Peyer's patch (tissue), 4 donors: ENCODE results near the gene MSH6. TPM values are rescaled to one million over a fixed set of nuclear protein-coding genes. Genes with fewer than 3 reads are reported as not detected.

Source experiments
- DNase-seq, 3 donors: peaks; one replicate each; pipeline ENCODE4 v3.0.0-alpha.2; 2017 to 2019
- H3K27ac ChIP-seq, 4 donors: fragments of 200-600 bp; sonication (generic); one replicate each; pipeline ENCODE4 v1.5.1; 2016 to 2019
- H3K27me3 ChIP-seq, 2 donors: fragments of 200-600 bp; sonication (generic); one replicate each; pipeline ENCODE4 v1.5.1; 2019
- H3K36me3 ChIP-seq, 3 donors: fragments of 200-600 bp; sonication (generic); one replicate each; pipeline ENCODE4 v1.5.1; 2016 to 2019
- H3K4me1 ChIP-seq, 4 donors: fragments of 200-600 bp; sonication (generic); one replicate each; pipeline ENCODE4 v1.5.1; 2016 to 2019
- H3K4me3 ChIP-seq, 4 donors: fragments of 200-600 bp; sonication (generic); 1 replicate in 3 of 4; 2 replicates in 1 of 4; pipeline ENCODE4 v1.5.1; 2016 to 2019; ENCODE audit warnings: mild to moderate bottlenecking in 1 of 4
- H3K9me3 ChIP-seq, 4 donors: fragments of 200-600 bp; sonication (generic); one replicate each; pipeline ENCODE4 v1.5.1; 2016 to 2019; ENCODE audit warnings: mild to moderate bottlenecking in 1 of 4
- POLR2A ChIP-seq, 2 donors: fragments of 450-650 bp; IDR thresholded peaks; one replicate each; pipeline ENCODE4 v1.5.1; 2017; ENCODE audit warnings: antibody characterized with exemption in 2 of 2, mild to moderate bottlenecking in 2 of 2, moderate library complexity in 2 of 2
- total RNA-seq, 4 donors: library from RNA; depleted of rRNA; stranded (reverse); fragments of >200 nt; gene quantifications; one replicate each; pipeline ENCODE4 v1.1.0, GENCODE V29; 2016
- TF ChIP-seq, protein P1 (sequence below), 6 experiments: fragments of 450-650 bp in 4 of 6; fragments of 200-600 bp in 2 of 6; sonication (generic) in 1 of 6; IDR thresholded peaks; one replicate each; pipeline ENCODE4 v1.5.1; 2017 to 2019; ENCODE audit warnings: antibody characterized with exemption in 6 of 6, mild to moderate bottlenecking in 3 of 6, moderate library complexity in 1 of 6

MSH6 gene
- total RNA-seq, 4 donors from 2014 or later, result 12.4 to 32.2 (median 16.2) TPM

DNA sequence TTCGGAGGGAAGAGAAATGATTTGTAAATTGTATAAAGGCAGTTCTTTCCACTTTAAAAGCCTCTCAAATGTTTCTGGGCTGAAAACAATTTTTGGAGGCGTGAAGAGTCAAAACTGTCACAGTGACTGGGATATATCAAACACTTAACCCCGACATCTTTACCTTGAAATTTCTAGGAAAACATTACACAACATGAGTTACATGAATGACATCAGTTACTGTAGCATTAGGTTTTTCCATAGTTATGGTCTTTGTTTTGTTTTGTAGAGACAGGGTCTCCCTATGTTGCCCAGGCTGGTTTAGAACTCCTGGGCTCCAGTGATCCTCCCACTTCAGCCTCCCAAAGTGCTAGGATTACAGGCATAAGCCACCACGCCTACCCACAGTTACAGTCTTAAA lies 25.7 kb downstream of the MSH6 start:
- Histone ChIP-seq H3K27me3 (no peaks in the 10 kb centered on the region), H3K36me3 (peaks cover 0 to 94% (median 0%) of the 10 kb centered on the region in 3 donors), H3K9me3 (peaks cover 0 to under 1% (median 0%) of the 10 kb centered on the region in 4 donors), H3K27ac (no peak overlapping the region), H3K4me1 (no peaks in the 10 kb centered on the region), H3K4me3 (no peak overlapping the region)
- no peak for DNase-seq
- TF ChIP-seq POLR2A (IDR thresholded peaks at IDR 0.05), result no peak

DNA sequence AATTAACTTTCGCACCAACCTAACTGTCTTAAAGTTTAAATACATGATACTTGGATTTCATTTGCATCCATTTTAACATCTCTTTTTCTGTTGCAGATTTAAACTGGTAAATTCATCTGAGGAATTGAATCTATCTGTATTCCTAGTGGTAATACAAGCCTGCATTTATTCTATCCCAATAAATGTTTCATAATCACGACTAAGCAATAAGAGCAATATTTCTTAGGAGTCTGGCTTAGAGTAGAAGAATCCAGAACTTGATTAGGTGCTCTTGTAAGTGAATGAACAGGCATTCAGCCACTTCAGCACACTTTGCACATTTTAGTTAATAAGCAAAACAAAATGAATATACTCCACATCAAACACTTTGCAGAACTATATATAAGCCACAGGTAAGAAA lies 27.0 kb downstream of the MSH6 start:
- H3K9me3 ChIP-seq, result no peaks in the 10 kb centered on the region
- H3K27ac ChIP-seq, result no peak overlapping the region
- no peaks in the 10 kb centered on the region for H3K4me1 ChIP-seq
- DNase-seq, result no peak
- H3K4me3 ChIP-seq, result no peak overlapping the region
- no peaks in the 10 kb centered on the region for H3K27me3 ChIP-seq
- no peak for TF ChIP-seq POLR2A (IDR thresholded peaks at IDR 0.05)
- TF ChIP-seq, protein P1, sequence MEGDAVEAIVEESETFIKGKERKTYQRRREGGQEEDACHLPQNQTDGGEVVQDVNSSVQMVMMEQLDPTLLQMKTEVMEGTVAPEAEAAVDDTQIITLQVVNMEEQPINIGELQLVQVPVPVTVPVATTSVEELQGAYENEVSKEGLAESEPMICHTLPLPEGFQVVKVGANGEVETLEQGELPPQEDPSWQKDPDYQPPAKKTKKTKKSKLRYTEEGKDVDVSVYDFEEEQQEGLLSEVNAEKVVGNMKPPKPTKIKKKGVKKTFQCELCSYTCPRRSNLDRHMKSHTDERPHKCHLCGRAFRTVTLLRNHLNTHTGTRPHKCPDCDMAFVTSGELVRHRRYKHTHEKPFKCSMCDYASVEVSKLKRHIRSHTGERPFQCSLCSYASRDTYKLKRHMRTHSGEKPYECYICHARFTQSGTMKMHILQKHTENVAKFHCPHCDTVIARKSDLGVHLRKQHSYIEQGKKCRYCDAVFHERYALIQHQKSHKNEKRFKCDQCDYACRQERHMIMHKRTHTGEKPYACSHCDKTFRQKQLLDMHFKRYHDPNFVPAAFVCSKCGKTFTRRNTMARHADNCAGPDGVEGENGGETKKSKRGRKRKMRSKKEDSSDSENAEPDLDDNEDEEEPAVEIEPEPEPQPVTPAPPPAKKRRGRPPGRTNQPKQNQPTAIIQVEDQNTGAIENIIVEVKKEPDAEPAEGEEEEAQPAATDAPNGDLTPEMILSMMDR (IDR thresholded peaks at IDR 0.05), result no peak
- H3K36me3 ChIP-seq, result peaks cover 0 to 93% (median 0%) of the 10 kb centered on the region in 3 donors

DNA sequence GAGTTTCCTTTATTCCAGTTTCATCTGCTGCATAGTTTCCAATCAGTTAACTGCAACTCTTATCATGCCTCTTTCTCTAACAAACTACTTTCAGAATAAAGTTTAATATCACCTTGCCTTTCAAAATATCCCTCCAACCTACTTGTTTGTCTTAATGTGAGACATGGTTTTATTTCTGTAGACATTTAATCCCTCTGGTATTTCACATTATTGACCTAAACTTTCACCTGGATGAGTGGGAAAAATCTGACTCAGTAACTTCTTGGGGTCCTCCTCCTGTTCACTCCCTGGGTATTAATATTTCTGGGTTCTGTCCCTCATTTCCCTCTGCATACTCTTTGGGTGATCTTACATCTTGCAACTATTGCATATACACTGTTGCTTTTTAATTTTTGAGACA lies 27.9 kb downstream of the MSH6 start:
- Histone ChIP-seq H3K4me1 (no peaks in the 10 kb centered on the region), H3K4me3 (no peak overlapping the region), H3K27me3 (no peaks in the 10 kb centered on the region), H3K9me3 (no peaks in the 10 kb centered on the region), H3K36me3 (peaks cover 0 to 93% (median 0%) of the 10 kb centered on the region in 3 donors), H3K27ac (no peak overlapping the region)
- TF ChIP-seq POLR2A (IDR thresholded peaks at IDR 0.05), result no peak
- TF ChIP-seq, protein P1 (IDR thresholded peaks at IDR 0.05), result no peak
- no peak for DNase-seq

DNA sequence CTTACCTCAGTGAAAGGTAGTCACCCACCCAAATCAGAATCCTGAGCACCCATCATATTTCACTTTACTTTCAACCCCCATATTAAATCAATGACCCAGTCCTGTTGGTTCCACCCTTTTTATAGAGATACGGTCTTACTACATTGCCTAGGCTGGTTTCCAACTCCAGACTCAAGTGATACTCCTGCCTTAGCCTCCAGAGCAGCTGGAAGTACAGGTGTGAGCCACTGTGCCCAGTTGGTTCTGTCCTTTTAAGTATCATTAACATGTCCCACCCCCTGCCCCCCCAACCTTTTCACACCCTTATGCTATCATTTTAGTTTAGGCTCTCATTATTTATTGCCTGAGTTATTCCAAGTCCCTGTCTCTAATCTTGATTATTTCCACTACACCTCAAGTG lies 28.7 kb downstream of the MSH6 start:
- Histone ChIP-seq H3K4me1 (no peaks in the 10 kb centered on the region), H3K27me3 (no peaks in the 10 kb centered on the region), H3K36me3 (peaks cover 0 to 93% (median 0%) of the 10 kb centered on the region in 3 donors), H3K4me3 (no peak overlapping the region), H3K27ac (no peak overlapping the region), H3K9me3 (no peaks in the 10 kb centered on the region)
- DNase-seq, result no peak
- TF ChIP-seq POLR2A (IDR thresholded peaks at IDR 0.05), result no peak
- TF ChIP-seq, protein P1 (IDR thresholded peaks at IDR 0.05), result no peak

DNA sequence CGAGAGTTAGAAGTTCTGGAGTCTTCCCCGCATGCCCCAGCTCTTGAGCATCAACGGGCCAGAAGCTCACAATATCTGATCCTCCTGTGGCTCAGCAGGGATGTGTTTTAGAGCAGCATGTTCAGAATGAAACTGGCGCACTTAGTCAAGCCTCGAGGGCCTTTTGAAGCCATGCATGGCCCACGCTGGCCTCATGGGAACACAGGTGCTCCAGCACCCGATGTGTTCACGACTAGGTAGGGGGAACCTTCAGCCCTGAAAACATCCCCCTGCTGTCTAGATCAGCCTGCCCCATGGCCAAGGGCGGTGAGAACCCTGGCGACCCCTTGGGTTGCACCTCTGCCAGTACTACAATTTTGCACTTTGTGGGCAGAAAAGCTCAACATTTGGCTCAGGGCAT lies 32.8 kb downstream of the MSH6 start:
- TF ChIP-seq POLR2A (IDR thresholded peaks at IDR 0.05), result no peak
- TF ChIP-seq, protein P1 (IDR thresholded peaks at IDR 0.05), result no peak
- DNase-seq, result no peak
- peaks cover 0 to 92% (median 0%) of the 10 kb centered on the region in 3 donors for H3K36me3 ChIP-seq
- H3K4me1 ChIP-seq, result no peaks in the 10 kb centered on the region
- H3K4me3 ChIP-seq, result no peak overlapping the region
- no peaks in the 10 kb centered on the region for H3K27me3 ChIP-seq
- H3K27ac ChIP-seq, result no peak overlapping the region
- H3K9me3 ChIP-seq, result no peaks in the 10 kb centered on the region

DNA sequence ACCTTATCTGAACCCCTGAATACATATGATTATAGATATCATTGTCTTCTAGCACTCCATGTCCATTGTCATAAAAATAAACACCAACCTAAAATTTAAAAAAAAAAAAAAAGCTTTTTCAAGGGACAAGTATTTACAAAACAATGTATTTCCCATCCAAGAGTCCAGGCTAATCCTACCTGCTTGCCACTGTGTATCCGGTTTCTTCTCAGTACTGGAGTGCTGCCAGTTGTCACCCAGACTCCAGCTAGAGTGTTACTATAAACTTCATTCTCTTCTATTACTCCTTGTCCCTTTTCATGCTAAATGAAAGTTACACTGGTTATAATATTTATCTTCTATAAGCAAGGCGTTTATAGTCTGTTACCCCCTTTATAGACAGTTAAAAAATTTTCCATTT lies 35.8 kb downstream of the MSH6 start:
- no peak overlapping the region for H3K4me3 ChIP-seq
- DNase-seq, result no peak
- no peak for TF ChIP-seq POLR2A (IDR thresholded peaks at IDR 0.05)
- TF ChIP-seq, protein P1 (IDR thresholded peaks at IDR 0.05), result no peak
- no peaks in the 10 kb centered on the region for H3K27me3 ChIP-seq
- H3K36me3 ChIP-seq, result peaks cover 0 to 93% (median 0%) of the 10 kb centered on the region in 3 donors
- no peaks in the 10 kb centered on the region for H3K9me3 ChIP-seq
- H3K4me1 ChIP-seq, result no peaks in the 10 kb centered on the region
- no peak overlapping the region for H3K27ac ChIP-seq
